Measurements from ENCODE around the gene CTIF. TPM values are rescaled to one million over a fixed set of nuclear protein-coding genes. Genes with fewer than 3 reads are reported as not detected.

CTIF gene
- polyA plus RNA-seq, 1 experiment = 40.2 TPM

DNA sequence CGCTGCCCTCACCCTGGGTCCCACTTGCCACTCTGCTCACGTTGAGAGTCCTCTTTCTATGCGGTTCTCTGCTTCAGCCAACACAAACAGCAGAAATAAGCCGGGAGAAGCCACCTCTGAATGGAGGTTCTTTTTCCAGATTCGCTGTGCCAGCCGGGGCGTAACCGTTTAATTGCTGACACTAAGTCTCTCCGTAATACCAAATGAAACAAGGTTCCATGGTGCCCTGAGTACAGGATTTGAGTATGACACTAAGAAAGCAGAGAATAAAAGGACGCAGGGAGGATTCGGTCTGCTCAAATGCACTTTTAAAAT, 37.6 kb downstream of the CTIF start:
- H3K27me3 ChIP-seq (ENCODE audit: control insufficient read depth, insufficient read depth, low read length) = no peaks in the 10 kb centered on the region
- H3K4me3 ChIP-seq (ENCODE audit: low read depth, low read length) = no peak overlapping the region
- DNase-seq (ENCODE audit: low read depth, low spot score) = no peak
- CTCF ChIA-PET = no interaction called here
- H3K9me3 ChIP-seq (ENCODE audit: control insufficient read depth, insufficient read depth, low read length) = no peaks in the 10 kb centered on the region; the same call in 1 of the 2 replicates
- TF ChIP-seq, protein P1, sequence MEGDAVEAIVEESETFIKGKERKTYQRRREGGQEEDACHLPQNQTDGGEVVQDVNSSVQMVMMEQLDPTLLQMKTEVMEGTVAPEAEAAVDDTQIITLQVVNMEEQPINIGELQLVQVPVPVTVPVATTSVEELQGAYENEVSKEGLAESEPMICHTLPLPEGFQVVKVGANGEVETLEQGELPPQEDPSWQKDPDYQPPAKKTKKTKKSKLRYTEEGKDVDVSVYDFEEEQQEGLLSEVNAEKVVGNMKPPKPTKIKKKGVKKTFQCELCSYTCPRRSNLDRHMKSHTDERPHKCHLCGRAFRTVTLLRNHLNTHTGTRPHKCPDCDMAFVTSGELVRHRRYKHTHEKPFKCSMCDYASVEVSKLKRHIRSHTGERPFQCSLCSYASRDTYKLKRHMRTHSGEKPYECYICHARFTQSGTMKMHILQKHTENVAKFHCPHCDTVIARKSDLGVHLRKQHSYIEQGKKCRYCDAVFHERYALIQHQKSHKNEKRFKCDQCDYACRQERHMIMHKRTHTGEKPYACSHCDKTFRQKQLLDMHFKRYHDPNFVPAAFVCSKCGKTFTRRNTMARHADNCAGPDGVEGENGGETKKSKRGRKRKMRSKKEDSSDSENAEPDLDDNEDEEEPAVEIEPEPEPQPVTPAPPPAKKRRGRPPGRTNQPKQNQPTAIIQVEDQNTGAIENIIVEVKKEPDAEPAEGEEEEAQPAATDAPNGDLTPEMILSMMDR (IDR thresholded peaks at IDR 0.05; ENCODE audit: low read depth, low read length) = no peak
- no peak overlapping the region for H3K27ac ChIP-seq (ENCODE audit: low read depth, low read length)
- POLR2A ChIA-PET = no interaction called here

DNA sequence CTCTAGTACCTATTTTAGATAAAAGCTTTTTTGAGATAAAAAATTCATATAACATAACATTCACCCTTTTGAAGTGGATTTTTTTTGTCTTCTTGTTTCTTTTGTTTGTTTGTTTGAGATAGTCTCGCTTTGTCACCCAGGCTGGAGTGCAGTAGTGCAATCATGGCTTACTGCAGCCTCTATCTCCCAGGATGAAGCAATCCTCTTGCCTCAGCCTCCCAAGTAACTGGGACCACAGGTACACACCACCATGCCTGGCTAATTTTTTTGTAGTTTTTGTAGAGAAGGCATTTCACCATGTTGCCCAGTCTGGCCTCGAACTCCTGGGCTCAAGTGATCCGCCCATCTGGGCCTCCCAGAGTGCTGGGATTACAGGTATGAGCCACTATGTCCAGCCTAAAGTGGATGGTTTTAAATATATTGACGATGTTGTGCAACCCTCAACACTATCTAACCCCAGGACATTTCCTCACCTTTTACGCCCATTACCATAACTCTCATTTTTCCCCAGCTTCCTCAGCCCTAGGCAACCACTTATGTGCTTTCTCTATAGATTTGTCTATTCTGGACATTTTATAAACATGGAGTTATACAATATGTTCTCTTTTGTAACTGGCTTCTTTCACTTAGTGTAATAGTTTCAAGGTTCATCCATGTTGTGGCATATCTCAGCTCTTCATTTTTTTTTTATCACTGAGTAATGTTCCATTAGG, 38.8 kb downstream of the CTIF start:
- Histone ChIP-seq H3K4me3 (ENCODE audit: low read depth, low read length) (no peak overlapping the region), H3K9me3 (ENCODE audit: control insufficient read depth, insufficient read depth, low read length) (no peaks in the 10 kb centered on the region; the same call in 1 of the 2 replicates), H3K27me3 (ENCODE audit: control insufficient read depth, insufficient read depth, low read length) (no peaks in the 10 kb centered on the region), H3K27ac (ENCODE audit: low read depth, low read length) (no peak overlapping the region)
- DNase-seq (ENCODE audit: low read depth, low spot score) = no peak
- TF ChIP-seq, protein P1 (IDR thresholded peaks at IDR 0.05; ENCODE audit: low read depth, low read length) = no peak
- ChIA-PET POLR2A (interaction anchor here (0.6 kb wide), 1 partner anchor 20 kb away, joined by 3 read pairs; no protein-coding TSS in a partner anchor), CTCF (interaction anchor here (1.1 kb wide), 1 partner anchor 102 kb away, joined by 3 read pairs; no protein-coding TSS in a partner anchor)

DNA sequence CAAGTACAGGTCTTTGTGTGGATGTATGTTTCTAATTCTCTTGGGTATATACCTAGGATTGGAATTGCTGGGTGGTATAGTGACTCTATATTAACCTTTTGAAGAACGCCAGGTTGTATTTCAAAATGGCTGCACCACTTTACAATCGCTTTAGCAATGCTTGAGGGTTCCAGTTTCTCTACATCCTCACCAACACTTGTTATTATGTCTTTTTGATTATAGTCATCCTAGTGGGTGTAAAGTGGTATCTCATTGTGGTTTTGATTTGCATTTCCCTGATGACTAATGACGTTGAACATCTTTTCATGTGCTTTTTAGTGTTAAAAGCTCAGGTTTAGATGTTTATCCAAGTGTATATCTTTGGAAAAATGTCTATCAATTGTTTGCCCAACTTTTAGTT, 39.5 kb downstream of the CTIF start:
- no peak for DNase-seq (ENCODE audit: low read depth, low spot score)
- CTCF ChIA-PET = interaction anchor here (1.1 kb wide), 1 partner anchor 103 kb away, joined by 3 read pairs; no protein-coding TSS in a partner anchor
- POLR2A ChIA-PET = no interaction called here
- TF ChIP-seq, protein P1 (IDR thresholded peaks at IDR 0.05; ENCODE audit: low read depth, low read length) = no peak
- H3K27ac ChIP-seq (ENCODE audit: low read depth, low read length) = no peak overlapping the region
- H3K9me3 ChIP-seq (ENCODE audit: control insufficient read depth, insufficient read depth, low read length) = no peaks in the 10 kb centered on the region; the same call in 1 of the 2 replicates
- H3K4me3 ChIP-seq (ENCODE audit: low read depth, low read length) = no peak overlapping the region
- H3K27me3 ChIP-seq (ENCODE audit: control insufficient read depth, insufficient read depth, low read length) = no peaks in the 10 kb centered on the region

- TF ChIP-seq, protein P1 (IDR thresholded peaks at IDR 0.05; ENCODE audit: low read depth, low read length) = no peak
- DNase-seq (ENCODE audit: low read depth, low spot score) = no peak
- ChIA-PET CTCF (no interaction called here), POLR2A (no interaction called here)
- Histone ChIP-seq H3K27me3 (ENCODE audit: control insufficient read depth, insufficient read depth, low read length) (no peaks in the 10 kb centered on the region), H3K9me3 (ENCODE audit: control insufficient read depth, insufficient read depth, low read length) (no peaks in the 10 kb centered on the region; the same call in 1 of the 2 replicates), H3K27ac (ENCODE audit: low read depth, low read length) (no peak overlapping the region), H3K4me3 (ENCODE audit: low read depth, low read length) (no peak overlapping the region)
Measured at GRCh38 chr18:48580066-48580465, 41.2 kb downstream of the CTIF start.

- Histone ChIP-seq H3K4me3 (ENCODE audit: low read depth, low read length) (no peak overlapping the region), H3K9me3 (ENCODE audit: control insufficient read depth, insufficient read depth, low read length) (no peaks in the 10 kb centered on the region; the same call in 1 of the 2 replicates), H3K27me3 (ENCODE audit: control insufficient read depth, insufficient read depth, low read length) (no peaks in the 10 kb centered on the region), H3K27ac (ENCODE audit: low read depth, low read length) (no peak overlapping the region)
- TF ChIP-seq, protein P1 (IDR thresholded peaks at IDR 0.05; ENCODE audit: low read depth, low read length) = no peak
- DNase-seq (ENCODE audit: low read depth, low spot score) = no peak
- POLR2A ChIA-PET = no interaction called here
- CTCF ChIA-PET = interaction anchor here (0.9 kb wide), 1 partner anchor 105 kb away, joined by 5 read pairs; no protein-coding TSS in a partner anchor
Measured at GRCh38 chr18:48580782-48581181, 42.0 kb downstream of the CTIF start.

Measured in AG04450 (cell line).